HG03097 (cell line): ENCODE data around the gene BARX2.

Experiments used
- ATAC-seq: cut with Tn5 transposase; IDR thresholded peaks from one replicate; pipeline ENCODE4 v1.9.1; 2021; ENCODE audit not compliant: unreplicated experiment, low FRiP score

Gene BARX2

DNA sequence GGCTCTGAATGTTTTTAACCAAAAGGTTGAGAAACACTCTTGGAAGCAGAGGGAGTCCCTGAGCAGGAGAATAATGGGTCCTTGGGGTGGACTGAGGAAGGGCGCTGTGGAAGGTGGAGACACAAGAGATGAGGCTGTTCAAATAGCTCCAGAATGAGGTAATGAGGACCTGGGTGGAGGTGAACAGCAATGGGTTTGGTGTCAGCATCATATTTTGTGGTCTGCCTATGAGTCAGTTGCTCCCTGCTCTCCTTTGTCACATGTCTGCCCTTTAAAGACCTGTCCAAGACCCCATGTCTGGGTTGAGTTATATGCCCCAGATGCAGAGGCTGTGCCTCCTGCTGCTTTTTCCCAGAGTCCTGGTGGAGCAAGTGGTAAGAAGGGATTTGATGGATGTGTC is 113.6 kb downstream of the BARX2 start:
- no peak for ATAC-seq

DNA sequence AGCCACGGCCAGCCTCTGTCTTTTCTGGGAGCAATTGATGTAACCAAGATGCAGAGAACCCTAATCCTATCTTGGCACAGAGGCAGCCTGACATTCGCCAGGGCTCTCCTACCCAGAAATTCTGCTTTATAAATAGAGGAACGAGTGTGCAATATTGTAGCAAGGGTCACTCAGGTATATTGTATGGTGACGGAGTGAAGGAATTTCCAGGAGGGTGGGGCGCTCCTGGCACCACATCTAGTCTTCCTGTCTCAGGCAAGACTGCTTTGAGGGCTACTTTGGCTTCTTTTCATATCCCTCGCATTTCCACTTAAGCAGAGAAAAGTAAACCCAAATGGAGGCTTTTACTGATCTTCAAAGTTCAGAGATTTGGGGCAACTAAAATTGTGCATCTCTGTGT is 114.4 kb downstream of the BARX2 start:
- no peak for ATAC-seq

DNA sequence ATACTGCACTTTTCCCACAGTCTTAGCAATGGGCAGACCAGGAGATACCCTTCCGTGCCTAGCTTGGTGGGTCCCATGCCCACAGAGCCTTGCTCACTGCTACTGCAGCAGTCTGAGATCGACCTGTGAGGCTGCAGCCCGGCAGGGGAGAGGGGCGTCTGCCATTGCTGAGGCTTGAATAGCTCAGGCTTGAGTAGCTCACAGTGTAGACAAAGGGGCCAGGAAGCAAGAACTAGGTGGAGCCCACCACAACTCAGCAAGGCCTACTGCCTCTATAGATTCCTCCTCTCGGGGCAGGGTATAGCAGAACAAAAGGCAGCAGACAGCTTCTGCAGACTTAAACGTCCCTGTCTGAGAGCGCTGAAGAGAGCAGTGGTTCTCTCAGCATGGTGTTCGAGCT is 118.1 kb downstream of the BARX2 start:
- no peak for ATAC-seq
